GM23338 (cell line): ENCODE data around the gene INPP4B. TPM values are rescaled to one million over a fixed set of nuclear protein-coding genes. Genes with fewer than 3 reads are reported as not detected.

ENCODE experiments used
- ATAC-seq: fragments of 200-7000 bp; cut with Tn5 transposase; 3 replicates; pipeline ENCODE4 v1.9.1; 2020
- DNase-seq: peaks from one replicate; pipeline ENCODE4 v3.0.0-alpha.2; 2015; ENCODE audit warnings: low spot score
- H2AFZ ChIP-seq: fragments of 200-600 bp; sonication (generic); 2 replicates; pipeline ENCODE4 v1.8.0; 2016; ENCODE audit warnings: antibody characterized with exemption, mild to moderate bottlenecking, moderate library complexity
- H3F3A ChIP-seq: fragments of 200-600 bp; sonication (generic); replicated peaks from 2 replicates; pipeline ENCODE4 v1.8.0; 2017; ENCODE audit warnings: antibody characterized with exemption, mixed run types, low read depth
- H3K27ac ChIP-seq: fragments of 200-600 bp; sonication (generic); 2 replicates; pipeline ENCODE4 v1.6.1; 2016; ENCODE audit warnings: low read depth
- H3K27me3 ChIP-seq: fragments of 200-600 bp; sonication (generic); 2 replicates; pipeline ENCODE4 v1.8.0; 2016; ENCODE audit warnings: mild to moderate bottlenecking, mixed run types, moderate library complexity; ENCODE audit not compliant: insufficient read depth
- H3K36me3 ChIP-seq: fragments of 200-600 bp; sonication (generic); 2 replicates; pipeline ENCODE4 v1.8.0; 2016; ENCODE audit warnings: mild to moderate bottlenecking; ENCODE audit not compliant: insufficient read depth
- H3K4me1 ChIP-seq: fragments of 200-600 bp; sonication (generic); 2 replicates; pipeline ENCODE4 v1.8.0; 2016; ENCODE audit warnings: mild to moderate bottlenecking, moderate library complexity; ENCODE audit not compliant: insufficient read depth
- H3K4me2 ChIP-seq: fragments of 200-600 bp; sonication (generic); 2 replicates; pipeline ENCODE4 v1.7.1; 2017; ENCODE audit warnings: mixed run types
- H3K4me3 ChIP-seq: fragments of 200-600 bp; sonication (generic); 2 replicates; pipeline ENCODE4 v1.6.1; 2016; ENCODE audit warnings: mixed run types
- H3K79me2 ChIP-seq: fragments of 200-600 bp; sonication (generic); replicated peaks from 2 replicates; pipeline ENCODE4 v1.8.0; 2017; ENCODE audit warnings: mild to moderate bottlenecking; ENCODE audit not compliant: insufficient read depth
- H3K9me2 ChIP-seq: fragments of 200-600 bp; sonication (generic); 2 replicates; pipeline ENCODE4 v1.8.0; 2017; ENCODE audit not compliant: insufficient read depth
- H4K20me1 ChIP-seq: fragments of 200-600 bp; sonication (generic); replicated peaks from 2 replicates; pipeline ENCODE4 v1.8.0; 2017; ENCODE audit warnings: mild to moderate bottlenecking; ENCODE audit not compliant: insufficient read depth
- H3K27ac Mint-ChIP-seq: 2 replicates; pipeline ENCODE4 v1.8.0; 2020; ENCODE audit warnings: inconsistent platforms, mild to moderate bottlenecking, moderate library complexity, mixed read lengths
- H3K27me3 Mint-ChIP-seq: 3 replicates; pipeline ENCODE4 v1.8.0; 2022; ENCODE audit warnings: low read depth, mild to moderate bottlenecking, moderate library complexity, mixed read lengths, inconsistent platforms; ENCODE audit not compliant: insufficient read depth, poor library complexity
- H3K36me3 Mint-ChIP-seq: 3 replicates; pipeline ENCODE4 v1.8.0; 2021; ENCODE audit warnings: low read depth, mild to moderate bottlenecking, inconsistent platforms, moderate library complexity, mixed read lengths
- H3K4me1 Mint-ChIP-seq: 3 replicates; pipeline ENCODE4 v1.8.0; 2020; ENCODE audit warnings: mild to moderate bottlenecking, inconsistent platforms, mixed read lengths
- H3K4me3 Mint-ChIP-seq: 3 replicates; pipeline ENCODE4 v1.8.0; 2021; ENCODE audit warnings: moderate library complexity, mild to moderate bottlenecking, inconsistent platforms, mixed read lengths
- H3K9me3 Mint-ChIP-seq: 3 replicates; pipeline ENCODE4 v1.8.0; 2020; ENCODE audit warnings: moderate library complexity, mild to moderate bottlenecking, inconsistent platforms, mixed read lengths
- CREB1 ChIP-seq: fragments of 250-450 bp; sonication (Bioruptor Pico); IDR thresholded peaks from 2 replicates; pipeline ENCODE4 v1.5.0; 2020; ENCODE audit warnings: low read depth, mild to moderate bottlenecking, moderate library complexity
- EZH2 ChIP-seq: fragments of 200-600 bp; sonication (generic); IDR thresholded peaks from one replicate; pipeline ENCODE4 v1.8.0; 2017; ENCODE audit warnings: antibody characterized with exemption, mild to moderate bottlenecking, low read depth; ENCODE audit not compliant: unreplicated experiment
- EZH2phosphoT487 ChIP-seq: fragments of 200-600 bp; sonication (generic); IDR thresholded peaks from one replicate; pipeline ENCODE4 v1.8.1; 2018; ENCODE audit warnings: antibody characterized with exemption; ENCODE audit not compliant: unreplicated experiment
- JUNB ChIP-seq: IDR thresholded peaks from one replicate; pipeline ENCODE4 v1.6.1; 2016; ENCODE audit warnings: antibody characterized with exemption; ENCODE audit not compliant: unreplicated experiment
- NANOG ChIP-seq: IDR thresholded peaks from 2 replicates; pipeline ENCODE4 v1.6.1; 2016; ENCODE audit warnings: antibody characterized with exemption, borderline replicate concordance
- REST ChIP-seq: IDR thresholded peaks from one replicate; pipeline ENCODE4 v1.6.1; 2018; ENCODE audit warnings: antibody characterized with exemption; ENCODE audit not compliant: unreplicated experiment
- polyA plus RNA-seq: library from polyadenylated mRNA; unstranded; fragments of >200 nt; fragmentation: Nextera tagmentation; extraction: Ambion mirVana; gene quantifications from 2 replicates; pipeline ENCODE4 v1.2.1, GENCODE V29; 2016
- total RNA-seq: library from RNA; depleted of rRNA; stranded (reverse); fragments of >200 nt; shearing (Covaris generic); gene quantifications from 2 replicates; pipeline ENCODE4 v1.2.3, GENCODE V29; 2014
- TF ChIP-seq, protein P1 (sequence below), 2 experiments: fragments of 200-600 bp in 1 of 2; sonication (generic) in 1 of 2; conservative IDR thresholded peaks; 2 replicates each; pipeline versions ENCODE4 v1.5.1 to v1.6.1; 2016 to 2017; ENCODE audit warnings: antibody characterized with exemption in 2 of 2, low read depth in 2 of 2, mild to moderate bottlenecking in 2 of 2, moderate library complexity in 1 of 2
- TF ChIP-seq, protein P2 (sequence below): fragments of 250-450 bp; sonication (Bioruptor Pico); IDR thresholded peaks from 2 replicates; pipeline ENCODE4 v1.5.0; 2020; ENCODE audit warnings: mild to moderate bottlenecking, moderate library complexity
- TF ChIP-seq, protein P3 (sequence below): IDR thresholded peaks from 2 replicates; pipeline ENCODE4 v1.6.1; 2016; ENCODE audit warnings: antibody characterized with exemption

The INPP4B gene
- total and polyA plus RNA-seq, 2 experiments from 2014 or later: 0.11 to 0.14 TPM

DNA sequence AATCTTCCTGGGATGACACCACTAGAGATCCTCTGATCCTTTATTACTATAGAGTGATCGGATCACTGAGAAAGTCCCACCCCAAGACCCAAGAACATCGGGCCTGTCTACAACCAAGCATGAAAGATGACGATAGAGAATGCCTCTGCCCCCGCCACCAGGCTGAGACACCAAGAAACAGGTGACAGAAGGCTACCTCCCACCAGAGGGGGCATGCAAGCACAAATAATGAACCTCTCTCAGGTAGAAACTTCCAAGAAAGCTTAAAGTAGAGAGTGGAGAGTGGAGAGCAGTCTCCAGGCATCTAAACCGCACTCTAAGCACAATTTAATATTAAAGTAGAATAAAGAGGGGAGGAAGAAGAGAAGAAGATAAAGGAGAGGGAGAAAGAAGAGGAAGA lies 402.6 kb downstream of the INPP4B start:
- Histone ChIP-seq H4K20me1 (no peaks in the 10 kb centered on the region), H3K9me2 (no peaks in the 10 kb centered on the region), H3K79me2 (no peaks in the 10 kb centered on the region), H3F3A (no peaks in the 10 kb centered on the region), H3K27me3 (no peaks in the 10 kb centered on the region), H2AFZ (no peak overlapping the region; the same call in 1 of the 2 replicates), H3K36me3 (no peaks in the 10 kb centered on the region), H3K4me2 (no peak overlapping the region), H3K27ac (no peak overlapping the region), H3K4me1 (0 out of 2 replicates have a peak, but pooled peaks cover 6% of the 10 kb centered on the region), H3K4me3 (no peak overlapping the region)
- H3K4me3 Mint-ChIP-seq: no peak overlapping the region
- H3K27me3 Mint-ChIP-seq: no peaks in the 10 kb centered on the region
- H3K9me3 Mint-ChIP-seq: no peaks in the 10 kb centered on the region
- TF ChIP-seq CREB1 (CRISPR knock-in tag): no peak
- TF ChIP-seq, protein P1, sequence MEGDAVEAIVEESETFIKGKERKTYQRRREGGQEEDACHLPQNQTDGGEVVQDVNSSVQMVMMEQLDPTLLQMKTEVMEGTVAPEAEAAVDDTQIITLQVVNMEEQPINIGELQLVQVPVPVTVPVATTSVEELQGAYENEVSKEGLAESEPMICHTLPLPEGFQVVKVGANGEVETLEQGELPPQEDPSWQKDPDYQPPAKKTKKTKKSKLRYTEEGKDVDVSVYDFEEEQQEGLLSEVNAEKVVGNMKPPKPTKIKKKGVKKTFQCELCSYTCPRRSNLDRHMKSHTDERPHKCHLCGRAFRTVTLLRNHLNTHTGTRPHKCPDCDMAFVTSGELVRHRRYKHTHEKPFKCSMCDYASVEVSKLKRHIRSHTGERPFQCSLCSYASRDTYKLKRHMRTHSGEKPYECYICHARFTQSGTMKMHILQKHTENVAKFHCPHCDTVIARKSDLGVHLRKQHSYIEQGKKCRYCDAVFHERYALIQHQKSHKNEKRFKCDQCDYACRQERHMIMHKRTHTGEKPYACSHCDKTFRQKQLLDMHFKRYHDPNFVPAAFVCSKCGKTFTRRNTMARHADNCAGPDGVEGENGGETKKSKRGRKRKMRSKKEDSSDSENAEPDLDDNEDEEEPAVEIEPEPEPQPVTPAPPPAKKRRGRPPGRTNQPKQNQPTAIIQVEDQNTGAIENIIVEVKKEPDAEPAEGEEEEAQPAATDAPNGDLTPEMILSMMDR (conservative IDR thresholded peaks at IDR 0.05; ENCODE audit: low read depth in 2 of 2): peak; percentile 43 to 54
- peaks cover 13% of the 10 kb centered on the region; the same call in 2 of the 3 replicates for H3K4me1 Mint-ChIP-seq
- H3K27ac Mint-ChIP-seq: no peak overlapping the region
- peak; percentile 33 for DNase-seq
- no peaks in the 10 kb centered on the region for H3K36me3 Mint-ChIP-seq
- peak; percentile 44 for ATAC-seq

DNA sequence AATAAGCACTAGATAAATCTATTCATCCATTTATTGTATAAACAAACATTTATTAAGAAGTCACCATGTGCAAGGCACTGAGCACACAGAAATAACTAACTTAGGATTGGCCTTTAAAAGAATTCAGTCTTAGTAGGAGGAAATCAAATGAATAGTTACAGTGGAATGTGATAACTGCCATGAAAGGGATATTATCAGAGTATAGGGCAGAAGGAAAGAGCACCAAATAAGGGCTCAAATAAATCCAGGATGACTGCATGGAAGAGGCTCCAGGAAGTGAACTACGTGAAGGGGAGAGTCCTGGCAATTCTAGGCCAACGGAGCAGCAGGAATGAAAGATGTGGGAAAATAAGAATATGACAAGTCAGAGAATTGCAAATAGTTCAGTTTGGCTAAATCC lies 406.0 kb downstream of the INPP4B start:
- ATAC-seq (no peak), DNase-seq (no peak)
- Mint-ChIP-seq H3K27me3 (peaks cover 7% of the 10 kb centered on the region), H3K4me1 (peaks cover 14% of the 10 kb centered on the region), H3K36me3 (peaks cover 12% of the 10 kb centered on the region; the same call in 1 of the 3 replicates), H3K27ac (peak overlapping the region; percentile 14; the same call in 1 of the 2 replicates), H3K9me3 (peaks cover 7% of the 10 kb centered on the region; the same call in 2 of the 3 replicates), H3K4me3 (no peak overlapping the region)
- no peak overlapping the region for H3K4me2 ChIP-seq
- H3F3A ChIP-seq: no peaks in the 10 kb centered on the region
- no peak overlapping the region for H2AFZ ChIP-seq
- H3K36me3 ChIP-seq: no peaks in the 10 kb centered on the region
- H3K9me2 ChIP-seq: peaks cover 16% of the 10 kb centered on the region; the same call in 1 of the 2 replicates
- H3K4me3 ChIP-seq: no peak overlapping the region
- no peaks in the 10 kb centered on the region for H3K79me2 ChIP-seq
- no peaks in the 10 kb centered on the region for H4K20me1 ChIP-seq
- H3K27me3 ChIP-seq: no peaks in the 10 kb centered on the region
- H3K4me1 ChIP-seq: peaks cover 4% of the 10 kb centered on the region; the same call in 1 of the 2 replicates
- H3K27ac ChIP-seq: no peak overlapping the region
- TF ChIP-seq REST (no peak), EZH2phosphoT487 (no peak), JUNB (no peak), EZH2 (no peak), NANOG (no peak)
- TF ChIP-seq, protein P2, sequence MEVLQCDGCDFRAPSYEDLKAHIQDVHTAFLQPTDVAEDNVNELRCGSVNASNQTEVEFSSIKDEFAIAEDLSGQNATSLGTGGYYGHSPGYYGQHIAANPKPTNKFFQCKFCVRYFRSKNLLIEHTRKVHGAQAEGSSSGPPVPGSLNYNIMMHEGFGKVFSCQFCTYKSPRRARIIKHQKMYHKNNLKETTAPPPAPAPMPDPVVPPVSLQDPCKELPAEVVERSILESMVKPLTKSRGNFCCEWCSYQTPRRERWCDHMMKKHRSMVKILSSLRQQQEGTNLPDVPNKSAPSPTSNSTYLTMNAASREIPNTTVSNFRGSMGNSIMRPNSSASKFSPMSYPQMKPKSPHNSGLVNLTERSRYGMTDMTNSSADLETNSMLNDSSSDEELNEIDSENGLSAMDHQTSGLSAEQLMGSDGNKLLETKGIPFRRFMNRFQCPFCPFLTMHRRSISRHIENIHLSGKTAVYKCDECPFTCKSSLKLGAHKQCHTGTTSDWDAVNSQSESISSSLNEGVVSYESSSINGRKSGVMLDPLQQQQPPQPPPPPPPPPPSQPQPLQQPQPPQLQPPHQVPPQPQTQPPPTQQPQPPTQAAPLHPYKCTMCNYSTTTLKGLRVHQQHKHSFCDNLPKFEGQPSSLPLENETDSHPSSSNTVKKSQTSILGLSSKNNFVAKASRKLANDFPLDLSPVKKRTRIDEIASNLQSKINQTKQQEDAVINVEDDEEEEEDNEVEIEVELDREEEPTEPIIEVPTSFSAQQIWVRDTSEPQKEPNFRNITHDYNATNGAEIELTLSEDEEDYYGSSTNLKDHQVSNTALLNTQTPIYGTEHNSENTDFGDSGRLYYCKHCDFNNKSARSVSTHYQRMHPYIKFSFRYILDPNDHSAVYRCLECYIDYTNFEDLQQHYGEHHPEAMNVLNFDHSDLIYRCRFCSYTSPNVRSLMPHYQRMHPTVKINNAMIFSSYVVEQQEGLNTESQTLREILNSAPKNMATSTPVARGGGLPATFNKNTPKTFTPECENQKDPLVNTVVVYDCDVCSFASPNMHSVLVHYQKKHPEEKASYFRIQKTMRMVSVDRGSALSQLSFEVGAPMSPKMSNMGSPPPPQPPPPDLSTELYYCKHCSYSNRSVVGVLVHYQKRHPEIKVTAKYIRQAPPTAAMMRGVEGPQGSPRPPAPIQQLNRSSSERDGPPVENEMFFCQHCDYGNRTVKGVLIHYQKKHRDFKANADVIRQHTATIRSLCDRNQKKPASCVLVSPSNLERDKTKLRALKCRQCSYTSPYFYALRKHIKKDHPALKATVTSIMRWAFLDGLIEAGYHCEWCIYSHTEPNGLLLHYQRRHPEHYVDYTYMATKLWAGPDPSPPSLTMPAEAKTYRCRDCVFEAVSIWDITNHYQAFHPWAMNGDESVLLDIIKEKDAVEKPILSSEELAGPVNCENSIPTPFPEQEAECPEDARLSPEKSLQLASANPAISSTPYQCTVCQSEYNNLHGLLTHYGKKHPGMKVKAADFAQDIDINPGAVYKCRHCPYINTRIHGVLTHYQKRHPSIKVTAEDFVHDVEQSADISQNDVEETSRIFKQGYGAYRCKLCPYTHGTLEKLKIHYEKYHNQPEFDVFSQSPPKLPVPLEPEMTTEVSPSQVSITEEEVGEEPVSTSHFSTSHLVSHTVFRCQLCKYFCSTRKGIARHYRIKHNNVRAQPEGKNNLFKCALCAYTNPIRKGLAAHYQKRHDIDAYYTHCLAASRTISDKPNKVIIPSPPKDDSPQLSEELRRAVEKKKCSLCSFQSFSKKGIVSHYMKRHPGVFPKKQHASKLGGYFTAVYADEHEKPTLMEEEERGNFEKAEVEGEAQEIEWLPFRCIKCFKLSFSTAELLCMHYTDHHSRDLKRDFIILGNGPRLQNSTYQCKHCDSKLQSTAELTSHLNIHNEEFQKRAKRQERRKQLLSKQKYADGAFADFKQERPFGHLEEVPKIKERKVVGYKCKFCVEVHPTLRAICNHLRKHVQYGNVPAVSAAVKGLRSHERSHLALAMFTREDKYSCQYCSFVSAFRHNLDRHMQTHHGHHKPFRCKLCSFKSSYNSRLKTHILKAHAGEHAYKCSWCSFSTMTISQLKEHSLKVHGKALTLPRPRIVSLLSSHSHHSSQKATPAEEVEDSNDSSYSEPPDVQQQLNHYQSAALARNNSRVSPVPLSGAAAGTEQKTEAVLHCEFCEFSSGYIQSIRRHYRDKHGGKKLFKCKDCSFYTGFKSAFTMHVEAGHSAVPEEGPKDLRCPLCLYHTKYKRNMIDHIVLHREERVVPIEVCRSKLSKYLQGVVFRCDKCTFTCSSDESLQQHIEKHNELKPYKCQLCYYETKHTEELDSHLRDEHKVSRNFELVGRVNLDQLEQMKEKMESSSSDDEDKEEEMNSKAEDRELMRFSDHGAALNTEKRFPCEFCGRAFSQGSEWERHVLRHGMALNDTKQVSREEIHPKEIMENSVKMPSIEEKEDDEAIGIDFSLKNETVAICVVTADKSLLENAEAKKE: no peak
- TF ChIP-seq, protein P3, sequence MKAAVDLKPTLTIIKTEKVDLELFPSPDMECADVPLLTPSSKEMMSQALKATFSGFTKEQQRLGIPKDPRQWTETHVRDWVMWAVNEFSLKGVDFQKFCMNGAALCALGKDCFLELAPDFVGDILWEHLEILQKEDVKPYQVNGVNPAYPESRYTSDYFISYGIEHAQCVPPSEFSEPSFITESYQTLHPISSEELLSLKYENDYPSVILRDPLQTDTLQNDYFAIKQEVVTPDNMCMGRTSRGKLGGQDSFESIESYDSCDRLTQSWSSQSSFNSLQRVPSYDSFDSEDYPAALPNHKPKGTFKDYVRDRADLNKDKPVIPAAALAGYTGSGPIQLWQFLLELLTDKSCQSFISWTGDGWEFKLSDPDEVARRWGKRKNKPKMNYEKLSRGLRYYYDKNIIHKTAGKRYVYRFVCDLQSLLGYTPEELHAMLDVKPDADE: no peak
